HK-2 (cell line): ENCODE results near the gene SRPK1.

Experiments
- DNase-seq: peaks from one replicate; pipeline ENCODE4 v3.0.0-alpha.2; 2018; ENCODE audit not compliant: unreplicated experiment

The SRPK1 gene

DNA sequence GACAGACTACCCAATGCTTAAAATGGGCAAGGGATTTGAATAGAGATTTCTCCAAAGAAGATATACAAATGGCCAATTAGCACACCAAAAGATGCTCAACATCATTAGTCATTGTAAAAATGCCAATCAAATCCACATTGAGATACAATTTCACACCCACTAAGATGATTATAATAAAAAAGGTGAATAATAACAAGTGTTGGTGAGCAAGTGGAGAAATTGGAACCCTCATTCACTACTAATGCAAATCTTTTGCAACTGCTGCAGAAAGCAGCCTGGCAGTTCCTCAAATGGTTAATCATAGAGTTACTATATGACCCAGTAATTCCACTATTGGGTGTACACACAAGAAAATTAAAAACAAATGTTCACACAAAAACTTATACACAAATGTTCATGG, 103.4 kb downstream of the SRPK1 start:
- DNase-seq, result no peak

DNA sequence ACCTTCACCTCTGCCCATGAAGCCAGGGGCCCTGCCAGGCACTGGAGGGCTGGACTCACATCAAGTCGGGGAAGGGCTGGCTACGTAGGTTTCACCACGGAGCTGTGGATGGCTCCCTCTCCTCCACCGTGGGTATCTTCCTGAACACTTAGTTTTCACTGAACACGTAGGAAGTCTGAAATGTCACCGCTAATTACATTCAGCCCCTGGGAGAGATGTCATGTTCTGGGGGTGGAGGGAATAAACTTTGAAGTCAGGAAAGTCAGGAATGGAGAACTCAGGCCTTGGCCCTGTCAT, 109.3 kb downstream of the SRPK1 start:
- no peak for DNase-seq

DNA sequence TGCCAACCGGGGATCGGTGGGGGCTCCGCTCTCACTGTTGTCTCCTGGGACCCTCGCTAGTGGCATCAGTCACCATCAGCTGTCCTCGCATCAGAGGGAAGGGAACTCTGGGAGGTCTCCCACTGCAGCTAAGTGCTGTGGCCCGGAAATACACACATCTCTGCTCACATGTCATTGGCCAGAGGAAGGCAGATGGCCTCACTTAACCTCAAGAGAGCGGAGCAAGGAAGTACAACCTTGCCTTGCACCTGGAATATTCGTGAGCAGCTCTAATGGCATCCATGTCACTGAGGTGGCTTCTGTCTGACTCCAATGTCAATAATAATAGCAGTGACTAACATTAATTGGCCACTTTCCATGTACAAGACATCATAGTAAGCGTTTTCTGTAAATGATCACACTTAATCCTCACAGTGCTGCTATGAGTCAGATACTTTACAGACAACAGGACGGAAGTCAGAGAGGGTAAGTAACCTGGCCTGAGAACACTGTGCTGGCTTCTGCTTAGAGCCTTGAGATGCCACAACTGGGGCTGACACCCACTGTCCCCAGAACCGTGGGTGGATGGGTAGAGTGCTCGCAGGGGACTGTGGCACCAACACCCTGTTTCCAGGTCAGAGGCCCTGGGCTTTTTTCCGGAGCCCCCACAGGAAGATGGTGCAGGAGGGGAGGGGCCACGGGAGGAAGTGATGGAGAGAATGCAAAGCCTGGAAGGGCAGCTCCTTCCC, 109.8 kb downstream of the SRPK1 start:
- DNase-seq, result peak; percentile 78

DNA sequence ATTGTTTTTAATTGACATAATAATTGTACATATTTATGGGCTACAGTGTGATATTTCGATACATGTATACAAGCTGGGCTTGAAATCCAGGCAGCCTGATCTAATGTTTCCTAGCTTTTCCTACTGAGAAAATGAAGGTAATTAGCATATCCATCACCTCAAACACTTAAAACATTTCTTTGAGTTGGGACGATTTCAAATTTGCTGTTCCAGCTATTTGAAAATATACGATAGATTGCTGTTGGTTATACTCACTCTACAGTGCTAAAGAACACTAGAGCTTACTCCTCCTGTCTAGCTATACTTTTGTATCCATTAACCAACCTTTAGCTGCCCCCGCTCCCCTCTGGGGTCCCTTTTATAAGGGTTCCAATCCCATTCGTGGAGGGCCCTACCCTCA, 111.1 kb downstream of the SRPK1 start:
- DNase-seq, result no peak

DNA sequence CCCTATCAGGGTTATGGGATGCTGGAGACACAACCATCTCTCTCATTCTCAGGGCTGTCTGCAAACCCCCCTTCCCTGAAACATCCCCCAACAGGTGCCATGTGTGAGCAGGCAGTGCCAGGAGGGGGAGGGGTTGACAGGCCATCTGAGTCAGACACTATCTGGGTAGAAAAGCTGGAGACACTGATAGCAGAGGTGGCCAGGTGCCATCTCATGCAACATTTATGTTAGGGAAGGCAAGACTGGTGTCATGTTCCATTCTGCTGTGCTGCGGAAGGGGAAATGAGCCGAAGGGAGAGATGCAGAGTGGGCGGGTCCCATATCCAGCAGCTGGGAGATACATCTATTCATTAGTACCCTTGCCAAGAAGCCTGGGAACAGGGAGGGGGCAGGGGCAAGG, 112.2 kb downstream of the SRPK1 start:
- DNase-seq, result no peak

DNA sequence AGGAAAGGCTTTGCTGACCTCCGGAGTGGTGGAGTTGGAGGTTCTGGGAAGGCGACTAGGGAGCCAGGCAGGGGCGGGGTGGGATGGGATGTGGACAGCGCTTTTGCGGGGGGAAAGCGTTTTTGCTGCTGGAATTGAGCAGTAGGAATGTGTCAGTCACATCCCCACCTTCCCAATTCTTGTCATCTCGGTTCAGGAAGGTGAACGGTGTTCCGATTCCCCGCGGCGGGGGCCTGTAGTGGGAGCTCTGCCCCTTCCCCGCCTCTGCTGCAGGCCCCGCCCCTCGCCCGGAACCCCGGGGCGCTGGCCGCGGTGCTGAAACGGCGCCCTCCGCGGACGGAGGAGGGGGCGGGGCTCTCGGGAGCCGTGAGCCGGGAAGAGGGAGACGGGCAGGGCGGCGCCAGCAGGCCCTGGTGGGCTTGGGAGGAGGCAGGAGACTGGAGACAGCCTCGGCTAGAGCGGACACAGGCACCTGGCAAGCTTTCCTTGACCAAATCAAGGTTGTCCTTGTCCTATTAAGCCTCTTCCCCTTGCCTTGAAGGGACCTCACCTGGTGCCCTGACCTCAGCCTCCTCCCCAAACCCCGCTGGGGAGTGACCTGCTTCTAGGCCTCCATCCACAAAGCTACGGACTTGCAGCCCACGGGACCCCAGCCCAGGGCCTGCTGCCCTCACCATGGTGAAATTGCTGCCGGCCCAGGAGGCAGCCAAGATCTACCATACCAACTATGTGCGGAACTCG, 115.7 kb downstream of the SRPK1 start, which contains the start of gene LHFPL5:
LHFPL5 (plus strand) TSS at position 357 of the 741 bp plus-strand sequence; CDS start at position 676, 319 bp downstream.
- DNase-seq, result peak; percentile 46

DNA sequence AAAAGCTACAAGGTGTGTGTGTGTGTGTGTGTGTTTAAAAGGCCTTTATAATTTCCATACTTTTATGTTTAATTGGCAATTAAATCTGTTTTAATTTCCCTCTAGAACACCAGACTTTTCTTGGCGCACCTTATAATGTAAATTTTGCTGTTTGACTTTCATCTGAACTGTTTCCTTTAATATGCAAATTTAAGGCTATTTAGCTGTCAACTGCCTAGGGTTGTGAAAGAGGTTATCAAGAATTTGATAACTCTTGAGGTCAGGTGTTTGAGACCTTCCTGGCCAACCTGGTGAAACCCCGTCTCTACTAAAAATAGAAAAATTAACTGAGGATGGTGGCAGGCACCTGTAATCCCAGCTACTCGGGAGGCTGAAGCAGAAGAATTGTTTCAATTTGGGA, 119.8 kb downstream of the SRPK1 start:
- DNase-seq, result no peak

DNA sequence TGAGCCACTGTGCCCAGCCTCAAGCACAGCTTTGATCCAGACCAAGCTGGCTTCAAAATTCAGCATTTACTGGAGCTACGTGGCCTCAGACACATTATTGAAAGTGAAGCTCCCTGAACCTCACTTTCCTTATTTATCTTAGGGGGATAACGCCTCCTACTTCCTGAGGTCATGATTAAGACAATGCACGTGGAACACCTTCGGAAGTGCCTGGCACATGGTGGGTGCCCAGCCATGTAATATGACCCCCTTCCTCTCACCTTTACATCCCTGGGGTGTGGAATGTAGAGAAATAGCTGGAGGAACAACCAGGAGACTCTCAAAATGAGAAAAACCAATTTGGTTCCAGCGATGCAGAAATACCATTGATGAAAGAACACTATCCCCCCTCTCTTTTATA, 122.2 kb downstream of the SRPK1 start:
- DNase-seq, result no peak

DNA sequence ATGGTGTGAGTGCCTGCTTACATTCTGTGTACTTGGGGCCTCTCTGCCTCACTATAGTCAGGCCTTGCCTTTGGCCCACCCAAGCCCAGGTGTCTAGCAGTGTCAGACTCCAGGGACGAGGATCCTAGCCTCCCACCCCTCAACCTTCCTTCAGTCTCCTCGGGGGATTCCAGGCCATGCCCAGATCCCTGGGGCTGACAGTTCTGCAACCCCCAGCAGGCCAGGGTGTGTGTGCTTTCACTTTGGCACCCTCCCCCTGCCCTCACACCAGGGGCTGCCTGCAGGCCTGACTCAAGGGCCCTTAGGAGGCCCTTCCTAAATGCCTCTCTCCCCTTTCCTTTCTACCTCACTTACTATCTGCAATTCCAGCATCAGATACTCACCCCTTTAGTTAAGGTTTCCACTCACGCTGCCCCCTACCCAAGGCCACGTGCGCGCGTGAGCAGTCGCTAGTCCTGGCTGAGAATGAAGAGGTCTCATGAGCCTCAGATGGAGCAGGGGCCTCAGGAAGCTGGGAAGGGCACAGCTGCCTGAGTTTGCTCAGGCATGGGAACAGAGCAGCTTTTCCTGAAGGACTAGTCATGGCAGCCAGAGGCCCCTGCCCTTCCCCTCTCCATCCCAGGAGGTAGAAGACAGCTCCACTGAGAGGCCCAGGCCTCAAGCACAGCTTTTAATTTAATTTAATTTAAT, 122.9 kb downstream of the SRPK1 start:
- no peak for DNase-seq

DNA sequence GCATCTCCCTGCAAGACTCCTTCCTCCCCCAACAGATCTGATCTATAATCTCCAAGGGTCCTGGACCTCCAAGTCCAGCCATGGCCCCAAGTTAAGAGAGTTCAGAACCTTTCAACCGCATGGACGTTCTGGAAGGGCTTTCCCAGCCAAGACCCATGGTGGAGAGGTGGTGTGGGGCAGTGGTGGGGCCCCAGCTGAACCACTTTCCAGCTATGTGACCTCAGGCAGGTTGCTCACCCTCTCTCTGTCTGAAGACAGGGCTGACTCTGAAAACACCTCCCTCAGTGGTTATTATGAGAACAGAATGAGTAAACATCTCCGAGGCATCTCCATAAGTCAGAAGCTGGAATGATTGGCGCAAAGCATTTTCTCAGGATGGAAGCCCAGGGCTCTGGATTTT, 124.7 kb downstream of the SRPK1 start:
- no peak for DNase-seq

DNA sequence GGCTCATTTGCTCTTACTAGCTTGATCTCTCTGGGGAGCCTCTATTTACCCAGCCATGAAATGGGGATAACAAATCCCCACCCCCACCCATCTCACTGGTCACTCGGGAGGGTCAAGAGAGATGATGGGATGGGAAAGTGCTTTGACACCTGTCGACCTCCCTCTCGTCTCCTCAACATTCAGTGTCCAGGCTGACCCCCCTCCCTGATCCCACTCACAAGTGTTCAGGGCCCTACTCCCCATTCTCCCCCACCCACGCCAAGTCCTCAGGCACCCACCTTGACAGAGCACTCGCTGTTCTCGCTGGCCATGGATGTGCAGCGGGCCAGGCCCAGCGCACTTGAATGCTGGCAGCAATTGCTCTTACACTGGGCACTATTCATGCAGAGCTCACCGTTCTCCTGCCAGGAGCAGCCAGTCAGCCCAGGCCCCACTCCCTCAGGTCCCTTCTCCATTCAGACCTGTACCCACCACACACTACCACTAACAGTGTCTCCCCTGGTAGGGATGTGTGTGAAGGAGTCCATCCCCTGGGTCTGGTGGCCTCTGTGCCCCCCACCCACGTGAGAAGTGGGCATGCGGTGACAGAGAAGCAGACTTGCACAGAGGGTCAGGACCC, 125.3 kb downstream of the SRPK1 start:
- no peak for DNase-seq

DNA sequence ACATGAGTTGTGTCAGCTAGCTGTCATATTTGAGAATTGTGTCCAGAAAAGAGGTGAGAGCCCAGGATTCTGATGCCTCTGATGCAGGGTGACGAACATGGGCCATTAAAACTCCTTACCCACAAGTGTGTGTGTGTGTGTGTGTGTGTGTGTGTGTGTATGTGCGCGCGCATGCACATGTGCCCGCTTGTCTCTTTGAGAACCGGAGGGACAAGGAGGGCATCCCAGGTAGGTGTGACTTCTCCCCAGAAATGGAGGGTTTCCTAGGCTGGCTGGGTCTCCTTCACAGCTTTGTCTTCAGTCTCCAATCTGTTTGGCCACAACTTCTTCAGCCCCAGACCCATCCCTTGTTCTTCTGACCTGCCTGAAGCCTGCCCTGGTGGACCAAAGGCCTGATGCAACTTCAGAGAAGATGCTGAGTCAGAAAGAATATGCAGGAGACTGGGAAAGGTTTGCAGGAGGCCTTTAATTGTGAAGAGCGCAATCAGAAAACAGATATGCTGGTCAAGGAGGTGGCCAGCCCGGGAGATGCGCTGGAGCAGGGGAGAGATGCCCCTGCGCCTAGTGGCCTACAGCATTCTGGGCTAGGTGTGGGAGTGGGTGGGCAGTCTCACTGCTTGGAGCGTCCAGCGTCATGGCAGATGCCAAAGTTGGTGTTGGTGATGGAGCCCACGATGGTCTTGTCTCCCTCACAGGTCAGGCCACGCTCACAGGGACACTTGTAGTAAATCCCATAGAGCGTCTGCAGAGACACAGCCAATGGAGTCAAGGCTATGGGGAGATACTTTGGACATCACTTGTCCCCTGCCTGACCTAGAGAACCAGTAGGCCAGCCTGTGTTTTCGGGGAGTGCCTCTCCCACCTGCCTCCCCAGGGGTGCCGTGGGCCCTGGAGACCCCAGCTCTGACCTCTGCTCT, 126.1 kb downstream of the SRPK1 start:
- DNase-seq, result no peak

DNA sequence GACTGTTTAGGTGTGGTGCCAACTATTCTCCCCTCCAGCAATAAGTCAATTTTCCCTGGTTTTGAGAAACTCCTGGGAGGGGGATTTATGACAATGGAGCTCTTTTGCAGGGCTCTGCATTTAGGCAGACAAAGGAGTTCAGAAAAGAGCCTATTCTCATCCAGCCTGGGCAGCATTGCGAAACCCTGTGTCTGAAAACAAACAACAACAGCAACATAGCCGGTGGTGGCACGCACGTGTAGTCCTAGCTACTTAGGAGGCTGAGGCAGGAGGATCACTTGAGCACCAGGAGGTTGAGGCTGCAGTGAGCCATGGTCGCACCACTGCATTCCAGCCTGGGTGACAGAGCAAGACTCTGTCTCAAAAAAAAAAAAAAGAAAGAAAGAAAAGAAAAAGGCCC, 130.2 kb downstream of the SRPK1 start:
- DNase-seq, result no peak

DNA sequence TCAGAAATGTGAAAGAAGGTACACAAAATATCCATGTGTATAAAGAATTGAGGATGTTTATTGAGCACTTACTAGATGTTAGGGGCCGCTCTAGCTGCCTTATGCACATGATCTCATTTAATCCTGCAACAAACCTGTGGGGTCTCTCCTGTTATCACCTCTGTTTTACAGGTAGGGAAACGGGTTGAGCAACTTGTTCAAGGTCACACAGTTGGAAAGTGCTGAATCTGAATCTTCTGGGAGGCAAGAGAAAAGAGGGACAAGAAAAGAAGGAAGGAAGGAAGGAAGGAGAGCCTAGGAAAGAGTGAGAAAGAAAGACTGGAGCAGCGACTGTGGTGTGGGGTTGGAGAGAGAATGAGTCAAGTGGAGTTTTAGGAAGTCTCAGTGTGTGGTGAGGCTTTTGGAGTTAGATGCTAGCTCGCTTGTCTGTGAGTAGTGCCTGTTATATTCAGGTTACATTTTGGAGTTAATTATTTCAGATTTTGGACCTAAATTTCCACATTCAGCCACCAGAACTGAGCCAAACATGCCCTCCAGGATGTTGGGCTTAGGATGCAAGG, 132.4 kb downstream of the SRPK1 start:
- DNase-seq, result no peak

DNA sequence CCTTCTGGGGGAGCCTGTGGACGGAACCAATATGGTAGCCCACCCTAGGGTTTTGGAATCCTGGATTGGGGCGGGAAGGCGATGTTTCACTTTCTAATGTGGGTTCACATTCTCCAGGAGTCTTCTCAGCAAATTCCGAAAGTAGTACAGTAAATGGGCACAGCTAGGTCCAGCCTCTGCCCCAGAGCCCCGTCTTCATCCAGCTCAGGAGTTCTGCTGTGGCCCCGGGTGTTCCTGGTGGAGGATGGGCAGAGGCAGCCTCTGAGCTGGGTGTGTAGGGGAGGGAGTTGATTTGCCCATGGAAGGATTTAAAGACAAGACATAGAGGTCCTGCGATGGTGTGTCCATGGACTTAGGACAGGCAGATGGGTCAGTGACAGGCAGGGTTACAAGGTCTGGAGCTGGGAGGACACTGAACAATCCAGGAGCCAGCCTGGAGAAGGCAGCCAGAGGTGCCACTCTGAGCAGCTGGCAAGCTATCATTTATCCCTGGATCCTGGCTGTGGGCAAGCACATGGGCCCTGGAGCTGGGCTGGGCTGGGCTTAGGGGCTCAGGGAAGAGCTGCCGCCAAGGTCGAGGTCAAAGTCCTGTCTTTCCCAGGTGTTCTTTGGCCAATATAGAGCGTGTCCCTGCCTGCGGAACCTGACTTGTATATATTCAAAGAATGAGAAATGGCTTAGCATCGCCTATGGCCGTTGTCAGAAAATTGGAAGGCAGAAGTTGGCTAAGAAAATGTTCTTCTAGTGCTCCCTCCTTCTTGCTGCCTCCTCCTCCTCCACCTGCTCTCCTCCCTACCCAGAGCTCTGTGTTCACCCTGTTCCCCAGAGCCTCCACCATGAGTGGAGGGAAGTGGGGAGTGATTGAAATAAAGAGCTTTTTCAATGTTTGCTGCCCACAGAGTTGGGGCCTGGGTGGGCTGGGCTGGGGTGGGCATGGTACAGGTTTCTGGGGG, 133.4 kb downstream of the SRPK1 start:
- no peak for DNase-seq

DNA sequence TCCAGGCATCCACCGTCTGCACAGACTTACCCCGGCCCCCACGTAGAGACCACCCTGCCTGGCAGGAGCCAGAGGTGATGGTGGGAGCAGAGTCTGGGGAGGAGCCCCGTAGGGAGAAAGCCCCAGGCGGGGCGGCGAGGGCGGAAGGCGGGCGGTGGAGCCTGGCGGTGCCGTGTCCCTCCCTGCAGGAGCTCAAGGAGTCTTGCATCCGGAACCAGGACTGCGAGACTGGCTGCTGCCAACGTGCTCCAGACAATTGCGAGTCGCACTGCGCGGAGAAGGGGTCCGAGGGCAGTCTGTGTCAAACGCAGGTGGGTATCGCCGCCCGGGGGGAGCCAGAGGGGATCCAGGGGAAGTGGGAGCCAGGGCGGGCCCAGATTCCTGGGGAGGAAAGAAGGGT, 134.1 kb downstream of the SRPK1 start:
- DNase-seq, result no peak

DNA sequence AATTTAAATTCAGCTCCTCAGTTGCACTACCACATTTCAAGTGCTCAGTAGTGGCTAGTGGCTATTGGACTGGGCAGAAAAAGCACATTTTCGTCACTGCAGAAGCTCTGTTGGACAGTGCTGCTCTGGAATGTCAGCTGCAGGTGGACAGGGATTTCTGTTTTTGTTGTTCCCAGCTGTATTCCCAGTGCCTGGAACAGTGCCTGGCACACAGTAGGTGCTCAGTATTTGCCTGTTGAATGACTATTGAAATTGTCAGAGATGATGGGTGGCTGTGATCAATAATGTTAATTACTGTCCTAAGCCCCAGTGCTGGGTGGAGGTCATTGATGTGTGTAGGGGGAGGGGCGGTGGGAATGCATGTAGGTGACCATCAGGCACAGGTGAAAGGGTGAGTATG, 134.6 kb downstream of the SRPK1 start:
- no peak for DNase-seq

DNA sequence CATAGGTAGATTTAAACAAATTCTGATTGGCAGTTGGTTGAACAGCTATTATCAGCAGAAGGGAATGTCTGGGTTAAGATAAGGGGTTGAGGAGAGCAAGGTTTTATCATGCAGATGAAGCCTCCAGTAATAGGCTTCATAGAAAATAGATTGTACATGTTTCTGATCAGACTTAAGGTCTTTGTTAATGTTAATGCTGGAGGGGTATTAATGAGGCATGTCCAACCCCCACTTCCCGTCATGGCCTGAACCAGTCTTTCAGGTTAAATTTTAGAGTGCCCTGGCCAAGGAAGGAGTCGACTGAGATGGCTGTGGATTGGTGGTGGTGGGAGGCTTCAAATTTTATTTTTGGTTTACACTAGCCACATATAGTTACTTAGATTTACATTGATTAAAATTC, 136.7 kb downstream of the SRPK1 start:
- DNase-seq, result no peak
